ENCODE data around the gene UBE2F.

Gene UBE2F

DNA sequence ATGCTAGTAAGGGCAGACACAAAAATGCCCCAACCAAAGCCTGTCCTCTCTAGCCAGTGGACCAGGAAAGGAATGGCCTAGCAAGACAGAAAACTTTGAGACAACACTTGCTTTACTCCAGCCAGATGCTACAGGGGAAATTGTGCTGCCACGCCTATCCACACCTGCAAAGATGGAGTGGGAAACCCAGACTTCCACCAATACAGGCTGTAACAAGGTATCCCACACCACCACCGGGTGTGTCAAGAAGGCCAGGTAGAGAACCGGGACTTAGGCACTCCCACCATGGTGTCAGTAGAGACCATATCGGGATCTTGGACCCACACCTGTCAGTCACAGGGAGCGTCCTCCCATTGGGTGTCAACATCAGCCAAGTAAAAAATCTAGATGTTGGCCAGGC, 117.1 kb downstream of the UBE2F start:
- no peak for DNase-seq

DNA sequence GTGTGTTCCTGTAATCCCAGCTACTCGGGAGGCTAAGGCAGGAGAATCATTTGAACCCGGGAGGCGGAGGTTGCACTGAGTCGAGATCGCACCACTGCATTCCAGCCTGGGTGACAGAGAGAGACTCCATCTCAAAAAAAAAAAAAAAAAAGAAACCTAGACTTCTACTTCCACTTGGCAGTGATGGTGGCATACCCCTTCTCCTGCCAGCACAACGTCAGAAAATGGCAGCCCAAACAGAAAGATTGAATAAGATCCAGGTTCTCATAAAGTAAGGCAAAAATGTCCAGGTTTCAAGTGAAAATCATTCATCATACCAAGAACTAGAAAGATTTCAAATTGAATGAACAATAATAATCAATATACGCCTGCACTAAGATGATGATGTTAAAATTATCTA, 117.9 kb downstream of the UBE2F start:
- no peak for DNase-seq

DNA sequence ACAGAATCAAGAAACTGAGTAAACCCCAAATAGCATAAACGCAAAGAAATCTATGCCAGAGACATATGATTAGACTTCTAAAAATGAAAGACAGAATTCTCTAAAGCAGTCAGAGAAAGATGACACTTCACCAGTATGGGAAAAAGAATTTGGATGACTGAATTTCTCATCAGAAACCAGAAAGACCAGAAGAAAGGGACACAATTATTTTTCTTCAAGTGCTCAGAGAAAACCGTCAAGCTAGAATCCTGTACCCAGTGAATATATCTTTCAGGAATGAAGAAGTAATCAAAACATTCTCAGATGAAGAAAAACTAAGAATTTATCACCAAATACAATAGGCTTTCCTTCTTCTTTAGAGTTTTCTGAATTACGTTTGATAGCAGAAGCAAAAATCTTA, 119.1 kb downstream of the UBE2F start:
- no peak for DNase-seq

DNA sequence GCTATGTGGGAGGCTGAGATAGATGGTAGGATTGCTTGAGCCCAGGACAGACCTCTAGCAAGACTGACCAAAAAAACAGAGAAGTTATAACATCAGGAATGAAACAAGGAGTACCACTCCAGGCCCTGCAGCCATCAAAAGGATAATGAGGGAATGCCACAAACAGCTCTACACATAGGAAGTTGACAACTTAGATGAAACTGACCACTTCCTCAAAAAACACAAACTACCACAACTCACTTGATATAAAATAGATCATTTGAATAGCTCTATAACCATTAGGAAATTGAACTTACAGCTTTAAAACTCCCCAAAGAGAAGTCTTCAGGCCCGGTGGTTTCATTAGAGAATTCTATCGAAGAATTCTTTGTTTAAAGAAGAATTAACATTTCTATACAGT, 120.4 kb downstream of the UBE2F start:
- DNase-seq, result no peak

DNA sequence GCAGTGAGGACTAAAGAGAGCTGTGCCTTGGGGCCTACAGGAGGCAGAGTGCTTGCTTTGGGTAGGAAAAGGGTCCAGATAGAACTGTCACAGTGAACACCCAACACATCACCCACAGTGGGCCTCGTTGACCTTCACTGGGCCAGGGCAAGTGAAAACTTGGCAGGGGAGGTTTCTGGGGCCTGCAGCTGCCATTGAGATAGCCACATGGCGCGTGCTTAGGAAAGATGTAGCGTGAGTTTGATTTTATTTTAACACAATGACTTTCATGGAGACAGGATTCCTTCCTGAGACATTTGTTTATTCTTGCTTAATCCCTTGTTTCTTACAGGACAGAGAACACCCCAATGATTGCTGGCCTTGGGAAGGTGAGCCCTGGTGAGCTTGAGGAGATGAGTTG, 124.1 kb downstream of the UBE2F start:
- no peak for DNase-seq

DNA sequence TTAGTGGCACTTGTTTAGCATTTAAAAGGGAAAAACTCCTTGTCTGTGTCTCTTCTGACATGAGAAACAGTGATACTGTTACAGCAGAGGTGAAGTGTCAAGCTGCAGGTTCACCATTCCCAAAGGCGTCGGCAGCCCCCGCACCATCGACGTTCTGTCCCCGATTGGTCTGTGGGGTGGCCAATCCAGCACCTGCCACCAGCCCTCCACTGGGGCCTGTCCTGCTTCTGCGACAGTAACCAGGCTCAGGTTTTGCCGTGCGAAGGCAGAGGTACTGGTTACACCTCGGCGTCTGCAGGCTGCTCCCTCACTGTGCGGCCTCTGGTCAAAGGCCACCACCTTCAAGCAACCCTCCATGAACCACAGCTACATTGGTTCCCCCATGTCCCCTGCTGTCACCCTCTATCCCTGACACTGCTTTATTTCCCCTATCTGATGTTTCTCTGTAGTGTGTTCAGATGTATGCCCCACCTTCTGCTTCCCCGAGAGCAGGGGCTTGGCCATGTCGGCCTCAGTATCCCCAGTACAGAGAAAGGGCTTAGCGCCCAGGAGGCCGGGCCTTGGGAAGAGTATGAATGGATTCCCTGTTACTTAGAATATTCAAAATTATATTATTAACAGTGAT, 124.7 kb downstream of the UBE2F start:
- no peak for DNase-seq
